ENCODE data around the gene UNC45B. TPM values are rescaled to one million over a fixed set of nuclear protein-coding genes. Genes with fewer than 3 reads are reported as not detected.
"Not testable (repeated sequence)": the region's sequence is repeated elsewhere in the genome, so short reads cannot be mapped to it uniquely, and the experiment has no call there.

UNC45B gene
- total RNA-seq, 1 donor from 2014 or later = not detected

GRCh38 chr17:35185849-35186248 is 38.2 kb downstream of the UNC45B start:
- Mint-ChIP-seq H3K4me1 (ENCODE audit: low read depth) (peaks cover 51% of the 10 kb centered on the region), H3K36me3 (ENCODE audit: low read depth) (no peaks in the 10 kb centered on the region), H3K27ac (no peak overlapping the region), H3K9me3 (no peaks in the 10 kb centered on the region), H3K27me3 (ENCODE audit: insufficient read depth) (no peaks in the 10 kb centered on the region), H3K4me3 (no peak overlapping the region)
- intact Hi-C loops (cut with micrococcal nuclease) = no loop called here
- DNase-seq (ENCODE audit: low spot score) = no peak

GRCh38 chr17:35187481-35187880 is 39.9 kb downstream of the UNC45B start:
- peaks cover 55% of the 10 kb centered on the region for H3K4me1 Mint-ChIP-seq (ENCODE audit: low read depth)
- H3K36me3 Mint-ChIP-seq (ENCODE audit: low read depth) = peaks cover 2% of the 10 kb centered on the region

GRCh38 chr17:35188111-35188510 is 40.5 kb downstream of the UNC45B start:
- Mint-ChIP-seq H3K9me3 (no peaks in the 10 kb centered on the region), H3K36me3 (ENCODE audit: low read depth) (peaks cover 5% of the 10 kb centered on the region), H3K4me1 (ENCODE audit: low read depth) (peaks cover 58% of the 10 kb centered on the region), H3K4me3 (peak overlapping the region; percentile 37), H3K27me3 (ENCODE audit: insufficient read depth) (no peaks in the 10 kb centered on the region), H3K27ac (peak overlapping the region; percentile 28)
- intact Hi-C loops (cut with micrococcal nuclease) = loop anchor here (2.0 kb wide), 1 partner anchor 27 kb away; no protein-coding TSS in a partner anchor
- no peak for DNase-seq (ENCODE audit: low spot score)

More at GRCh38 chr17:35187481-35187880, 39.9 kb downstream of the UNC45B start:
- DNase-seq (ENCODE audit: low spot score) = no peak
- Mint-ChIP-seq H3K9me3 (no peaks in the 10 kb centered on the region), H3K4me3 (no peak overlapping the region), H3K27me3 (ENCODE audit: insufficient read depth) (no peaks in the 10 kb centered on the region), H3K27ac (no peak overlapping the region)
- intact Hi-C loops (cut with micrococcal nuclease) = no loop called here

GRCh38 chr17:35189291-35189690 is 41.7 kb downstream of the UNC45B start:
- no peak overlapping the region for H3K27ac Mint-ChIP-seq
- intact Hi-C loops (cut with micrococcal nuclease) = loop anchor here (2.0 kb wide), 1 partner anchor 26 kb away; no protein-coding TSS in a partner anchor
- H3K4me3 Mint-ChIP-seq = no peak overlapping the region
- peaks cover 2% of the 10 kb centered on the region for H3K27me3 Mint-ChIP-seq (ENCODE audit: insufficient read depth)
- H3K9me3 Mint-ChIP-seq = peaks cover 3% of the 10 kb centered on the region
- peaks cover 49% of the 10 kb centered on the region for H3K4me1 Mint-ChIP-seq (ENCODE audit: low read depth)
- H3K36me3 Mint-ChIP-seq (ENCODE audit: low read depth) = peaks cover 5% of the 10 kb centered on the region
- no peak for DNase-seq (ENCODE audit: low spot score)

- intact Hi-C loops (cut with micrococcal nuclease) = no loop called here
- H3K4me3 Mint-ChIP-seq = no peak overlapping the region
- peaks cover 7% of the 10 kb centered on the region for H3K36me3 Mint-ChIP-seq (ENCODE audit: low read depth)
- peaks cover 8% of the 10 kb centered on the region for H3K9me3 Mint-ChIP-seq
- no peak overlapping the region for H3K27ac Mint-ChIP-seq
- H3K27me3 Mint-ChIP-seq (ENCODE audit: insufficient read depth) = peaks cover 2% of the 10 kb centered on the region
- DNase-seq (ENCODE audit: low spot score) = no peak
- H3K4me1 Mint-ChIP-seq (ENCODE audit: low read depth) = peaks cover 41% of the 10 kb centered on the region
These were observed 43.5 kb downstream of the UNC45B start for GRCh38 chr17:35191001-35191695.

- intact Hi-C loops (cut with micrococcal nuclease) = no loop called here
- no peak overlapping the region for H3K27ac Mint-ChIP-seq
- peaks cover 26% of the 10 kb centered on the region for H3K4me1 Mint-ChIP-seq (ENCODE audit: low read depth)
- H3K9me3 Mint-ChIP-seq = peaks cover 12% of the 10 kb centered on the region
- no peak overlapping the region for H3K4me3 Mint-ChIP-seq
- peaks cover 8% of the 10 kb centered on the region for H3K36me3 Mint-ChIP-seq (ENCODE audit: low read depth)
- peaks cover 2% of the 10 kb centered on the region for H3K27me3 Mint-ChIP-seq (ENCODE audit: insufficient read depth)
- no peak for DNase-seq (ENCODE audit: low spot score)
These were observed 45.1 kb downstream of the UNC45B start for GRCh38 chr17:35192708-35193107.

GRCh38 chr17:35194001-35194400 is 46.4 kb downstream of the UNC45B start, which contains the start of gene SLC35G3:
SLC35G3 (minus strand) TSS chr17:35194393; CDS start chr17:35194307, 86 bp downstream.
- H3K27me3 Mint-ChIP-seq (ENCODE audit: insufficient read depth); H3K27ac Mint-ChIP-seq; H3K4me3 Mint-ChIP-seq; DNase-seq (ENCODE audit: low spot score); H3K36me3 Mint-ChIP-seq (ENCODE audit: low read depth); intact Hi-C loops (cut with micrococcal nuclease): not testable (repeated sequence)
- Mint-ChIP-seq H3K4me1 (ENCODE audit: low read depth) (peaks cover 14% of the 10 kb centered on the region), H3K9me3 (peaks cover 13% of the 10 kb centered on the region)

- peaks cover 14% of the 10 kb centered on the region for H3K4me1 Mint-ChIP-seq (ENCODE audit: low read depth)
- peaks cover 24% of the 10 kb centered on the region for H3K9me3 Mint-ChIP-seq
- peaks cover 13% of the 10 kb centered on the region for H3K36me3 Mint-ChIP-seq (ENCODE audit: low read depth)
- DNase-seq (ENCODE audit: low spot score); H3K27ac Mint-ChIP-seq; H3K4me3 Mint-ChIP-seq; H3K27me3 Mint-ChIP-seq (ENCODE audit: insufficient read depth); intact Hi-C loops (cut with micrococcal nuclease): not testable (repeated sequence)
These were observed 47.4 kb downstream of the UNC45B start for GRCh38 chr17:35195062-35195461.

- H3K4me3 Mint-ChIP-seq; H3K4me1 Mint-ChIP-seq (ENCODE audit: low read depth); H3K27ac Mint-ChIP-seq; intact Hi-C loops (cut with micrococcal nuclease); DNase-seq (ENCODE audit: low spot score): not testable (repeated sequence)
- H3K36me3 Mint-ChIP-seq (ENCODE audit: low read depth) = peaks cover 21% of the 10 kb centered on the region
- peaks cover 11% of the 10 kb centered on the region for H3K27me3 Mint-ChIP-seq (ENCODE audit: insufficient read depth)
- peaks cover 40% of the 10 kb centered on the region for H3K9me3 Mint-ChIP-seq
These were observed 55.0 kb downstream of the UNC45B start for GRCh38 chr17:35202582-35202981.

- Mint-ChIP-seq H3K4me3 (no peak overlapping the region), H3K27ac (no peak overlapping the region), H3K27me3 (ENCODE audit: insufficient read depth) (peaks cover 3% of the 10 kb centered on the region), H3K9me3 (peaks cover 26% of the 10 kb centered on the region), H3K4me1 (ENCODE audit: low read depth) (peaks cover 51% of the 10 kb centered on the region), H3K36me3 (ENCODE audit: low read depth) (peaks cover 6% of the 10 kb centered on the region)
- intact Hi-C loops (cut with micrococcal nuclease) = loop anchor here (5.0 to 10.0 kb wide), 3 partner anchors 68 to 1006 kb away; partner anchors contain the start of genes LIG3 and NLE1
- DNase-seq (ENCODE audit: low spot score) = no peak
These were observed 63.1 kb downstream of the UNC45B start for GRCh38 chr17:35210741-35211140.

- Mint-ChIP-seq H3K36me3 (ENCODE audit: low read depth) (peaks cover 6% of the 10 kb centered on the region), H3K4me1 (ENCODE audit: low read depth) (peaks cover 67% of the 10 kb centered on the region), H3K27me3 (ENCODE audit: insufficient read depth) (no peaks in the 10 kb centered on the region), H3K4me3 (peak overlapping the region; percentile 12), H3K27ac (peak overlapping the region; percentile 92), H3K9me3 (peaks cover 23% of the 10 kb centered on the region)
- DNase-seq (ENCODE audit: low spot score) = no peak
- intact Hi-C loops (cut with micrococcal nuclease) = loop anchor here (5.0 to 10.0 kb wide), 3 partner anchors 70 to 1008 kb away; partner anchors contain the start of genes LIG3 and NLE1
These were observed 65.1 kb downstream of the UNC45B start for GRCh38 chr17:35212668-35213067.

GRCh38 chr17:35213412-35213940 is 65.9 kb downstream of the UNC45B start:
- intact Hi-C loops (cut with micrococcal nuclease) = loop anchor here (5.0 to 10.0 kb wide), 3 partner anchors 71 to 1009 kb away; partner anchors contain the start of genes LIG3 and NLE1
- H3K4me1 Mint-ChIP-seq (ENCODE audit: low read depth) = peaks cover 72% of the 10 kb centered on the region
- H3K27ac Mint-ChIP-seq = peak overlapping the region; percentile 92
- DNase-seq (ENCODE audit: low spot score) = no peak
- H3K36me3 Mint-ChIP-seq (ENCODE audit: low read depth) = peaks cover 6% of the 10 kb centered on the region
- H3K4me3 Mint-ChIP-seq = peak overlapping the region; percentile 40
- H3K27me3 Mint-ChIP-seq (ENCODE audit: insufficient read depth) = no peaks in the 10 kb centered on the region
- H3K9me3 Mint-ChIP-seq = peaks cover 23% of the 10 kb centered on the region

GRCh38 chr17:35214192-35214591 is 66.6 kb downstream of the UNC45B start:
- intact Hi-C loops (cut with micrococcal nuclease) = loop anchor here (1.0 to 10.0 kb wide), 12 partner anchors 24 to 1009 kb away; partner anchors contain the start of genes LIG3, NLE1, SLFN11 and SLFN12L
- peak; percentile 51 for DNase-seq (ENCODE audit: low spot score)
- Mint-ChIP-seq H3K4me3 (peak overlapping the region; percentile 40), H3K9me3 (peaks cover 21% of the 10 kb centered on the region), H3K27me3 (ENCODE audit: insufficient read depth) (no peaks in the 10 kb centered on the region), H3K27ac (peak overlapping the region; percentile 92), H3K4me1 (ENCODE audit: low read depth) (peaks cover 79% of the 10 kb centered on the region), H3K36me3 (ENCODE audit: low read depth) (peaks cover 6% of the 10 kb centered on the region)
